ENCODE results near the gene PTPN9. TPM values are rescaled to one million over a fixed set of nuclear protein-coding genes. Genes with fewer than 3 reads are reported as not detected.

Gene PTPN9
- total RNA-seq, 1 donor from 2014 or later, result 37.2 TPM

DNA sequence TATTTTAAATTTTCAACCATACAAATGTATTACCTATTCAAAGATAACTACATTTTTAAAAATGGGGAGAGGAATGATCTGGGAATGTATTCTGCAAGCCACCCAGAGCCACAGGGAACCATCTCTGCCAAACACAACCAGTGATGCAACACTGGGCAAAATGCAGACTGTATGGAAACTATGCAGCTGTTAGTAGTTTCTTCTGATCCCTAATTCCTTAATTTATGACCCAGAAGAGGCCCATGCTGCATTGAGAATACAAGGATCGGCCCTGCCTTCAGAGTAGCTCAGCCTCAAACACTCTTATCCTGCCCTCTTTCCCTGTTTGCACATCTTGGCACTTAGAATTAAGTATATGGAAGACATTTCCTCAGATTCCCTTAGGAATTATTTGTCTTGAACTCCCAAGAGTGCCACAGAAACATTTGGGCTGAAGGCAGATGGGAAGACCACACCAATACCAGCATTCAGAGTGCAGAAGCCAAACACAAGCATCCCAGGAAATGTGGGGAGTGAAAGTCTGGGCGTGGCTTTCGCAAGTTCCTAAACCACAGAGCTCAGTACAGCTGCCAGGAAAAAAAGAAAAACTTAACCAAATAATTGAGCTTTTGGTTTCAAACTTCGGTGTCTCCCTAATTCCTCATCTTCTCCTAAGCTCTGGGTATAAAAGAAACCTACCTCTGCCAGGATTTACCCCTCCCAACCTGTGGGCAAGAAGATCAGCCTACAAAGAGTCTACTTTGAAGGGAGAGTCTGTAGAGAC is 41.1 kb upstream of the PTPN9 start:
- Histone ChIP-seq H3K4me3 (ENCODE audit: low read depth, low read length) (no peak overlapping the region), H3K36me3 (ENCODE audit: control insufficient read depth, insufficient read depth, low read length) (peaks cover 1% of the 10 kb centered on the region)
- no peak for DNase-seq (ENCODE audit: low read depth)

DNA sequence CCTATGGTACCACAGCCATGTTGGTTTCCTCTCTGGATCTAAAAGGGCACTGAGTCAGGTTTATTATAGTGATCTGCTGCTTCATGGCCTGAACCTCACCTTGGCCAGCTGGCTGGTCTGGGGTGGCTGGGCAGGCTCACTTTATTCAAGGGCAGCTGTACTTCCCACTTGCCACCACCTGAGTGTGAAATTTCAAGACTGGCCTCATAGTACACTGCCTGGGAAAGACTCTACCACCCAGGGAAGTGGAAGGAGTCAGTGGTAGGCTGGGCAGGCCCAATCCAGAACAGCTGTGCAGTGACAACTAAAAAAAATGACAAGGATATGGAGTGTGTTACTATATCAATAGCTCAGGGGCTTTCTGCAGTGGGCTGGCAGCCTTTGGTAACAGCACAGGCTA is 37.7 kb upstream of the PTPN9 start:
- H3K36me3 ChIP-seq (ENCODE audit: control insufficient read depth, insufficient read depth, low read length), result peaks cover 1% of the 10 kb centered on the region
- TF ChIP-seq, protein P1, sequence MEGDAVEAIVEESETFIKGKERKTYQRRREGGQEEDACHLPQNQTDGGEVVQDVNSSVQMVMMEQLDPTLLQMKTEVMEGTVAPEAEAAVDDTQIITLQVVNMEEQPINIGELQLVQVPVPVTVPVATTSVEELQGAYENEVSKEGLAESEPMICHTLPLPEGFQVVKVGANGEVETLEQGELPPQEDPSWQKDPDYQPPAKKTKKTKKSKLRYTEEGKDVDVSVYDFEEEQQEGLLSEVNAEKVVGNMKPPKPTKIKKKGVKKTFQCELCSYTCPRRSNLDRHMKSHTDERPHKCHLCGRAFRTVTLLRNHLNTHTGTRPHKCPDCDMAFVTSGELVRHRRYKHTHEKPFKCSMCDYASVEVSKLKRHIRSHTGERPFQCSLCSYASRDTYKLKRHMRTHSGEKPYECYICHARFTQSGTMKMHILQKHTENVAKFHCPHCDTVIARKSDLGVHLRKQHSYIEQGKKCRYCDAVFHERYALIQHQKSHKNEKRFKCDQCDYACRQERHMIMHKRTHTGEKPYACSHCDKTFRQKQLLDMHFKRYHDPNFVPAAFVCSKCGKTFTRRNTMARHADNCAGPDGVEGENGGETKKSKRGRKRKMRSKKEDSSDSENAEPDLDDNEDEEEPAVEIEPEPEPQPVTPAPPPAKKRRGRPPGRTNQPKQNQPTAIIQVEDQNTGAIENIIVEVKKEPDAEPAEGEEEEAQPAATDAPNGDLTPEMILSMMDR (IDR thresholded peaks at IDR 0.05; ENCODE audit: insufficient read depth, low read length, poor library complexity, severe bottlenecking), result no peak
- no peak overlapping the region for H3K4me3 ChIP-seq (ENCODE audit: low read depth, low read length)
- no peaks in the 10 kb centered on the region for H3K27me3 ChIP-seq (ENCODE audit: control insufficient read depth, insufficient read depth, low read length)
- no peak for DNase-seq (ENCODE audit: low read depth)

More for the DNA sequence above, 41.1 kb upstream of the PTPN9 start:
- TF ChIP-seq, protein P1 (IDR thresholded peaks at IDR 0.05; ENCODE audit: insufficient read depth, low read length, poor library complexity, severe bottlenecking), result no peak
- no peaks in the 10 kb centered on the region for H3K27me3 ChIP-seq (ENCODE audit: control insufficient read depth, insufficient read depth, low read length)

DNA sequence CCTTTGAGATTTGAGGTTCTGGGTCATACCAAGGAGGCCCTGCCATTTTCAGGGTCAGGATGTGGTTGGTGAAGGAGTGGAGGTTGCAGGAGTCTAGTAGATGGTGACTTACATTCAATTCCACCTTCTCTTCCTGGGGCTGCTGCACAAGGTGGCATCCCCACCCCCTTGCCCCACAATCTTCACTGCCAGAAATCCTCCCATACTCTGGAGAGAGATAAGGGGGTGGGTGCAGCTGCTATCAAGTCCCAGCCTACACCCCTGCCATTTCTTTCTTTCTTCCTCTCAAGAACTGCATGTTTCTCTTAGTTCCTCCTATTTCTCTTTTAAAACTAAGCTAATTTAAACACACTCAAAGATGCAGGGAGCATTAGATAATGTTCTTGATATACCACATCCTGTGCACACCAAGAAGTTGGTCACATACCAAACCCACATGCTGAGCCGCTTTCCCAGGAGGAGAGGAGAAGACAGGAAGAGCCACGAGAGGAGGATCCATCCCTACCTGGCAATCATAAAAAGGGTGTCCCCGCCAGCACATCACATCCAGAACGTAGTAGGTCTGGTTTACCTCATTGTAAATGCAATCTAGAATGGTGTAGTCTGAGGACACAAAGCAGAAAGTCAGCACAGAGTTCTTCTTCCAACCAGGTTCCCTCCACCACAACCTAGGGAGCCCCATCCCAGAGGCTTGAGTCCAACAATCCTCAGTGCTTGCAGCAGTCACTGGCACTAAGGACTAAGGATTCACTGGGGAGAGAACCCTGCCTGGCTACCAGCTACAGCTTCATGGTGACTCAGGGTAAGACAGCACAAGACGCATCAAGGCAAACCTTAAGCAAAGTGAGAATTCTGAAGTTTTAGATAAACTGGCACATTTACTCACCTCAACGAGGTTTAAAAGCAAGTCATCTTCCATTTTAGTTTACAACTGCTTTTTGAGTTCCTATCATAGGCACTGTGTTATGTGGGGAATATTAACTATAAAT is 27.9 kb upstream of the PTPN9 start:
- no peak overlapping the region for H3K4me3 ChIP-seq (ENCODE audit: low read depth, low read length)
- DNase-seq (ENCODE audit: low read depth), result no peak
- TF ChIP-seq, protein P1 (IDR thresholded peaks at IDR 0.05; ENCODE audit: insufficient read depth, low read length, poor library complexity, severe bottlenecking), result no peak
- peaks cover 1% of the 10 kb centered on the region for H3K36me3 ChIP-seq (ENCODE audit: control insufficient read depth, insufficient read depth, low read length)
- no peaks in the 10 kb centered on the region for H3K27me3 ChIP-seq (ENCODE audit: control insufficient read depth, insufficient read depth, low read length)

DNA sequence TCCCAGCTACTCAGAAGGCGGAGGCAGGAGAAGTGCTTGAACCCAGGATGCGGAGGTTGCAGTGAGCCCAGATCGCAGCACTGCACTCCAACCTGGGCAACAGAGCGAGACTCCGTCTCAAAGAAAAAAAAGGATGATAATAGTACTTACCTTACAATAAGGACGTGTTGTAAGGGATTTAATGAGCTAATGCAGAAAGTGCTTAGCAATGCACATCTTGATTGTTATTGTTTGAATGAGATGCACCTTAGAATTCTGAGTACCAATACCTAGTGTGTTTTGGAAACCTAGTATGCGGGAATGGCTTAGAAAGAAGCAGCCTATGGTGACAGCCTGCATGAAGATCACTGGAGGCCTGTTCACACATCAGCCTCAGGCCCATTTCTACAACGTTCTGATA is 26.9 kb upstream of the PTPN9 start:
- Histone ChIP-seq H3K4me3 (ENCODE audit: low read depth, low read length) (no peak overlapping the region), H3K36me3 (ENCODE audit: control insufficient read depth, insufficient read depth, low read length) (peaks cover 1% of the 10 kb centered on the region), H3K27me3 (ENCODE audit: control insufficient read depth, insufficient read depth, low read length) (no peaks in the 10 kb centered on the region)
- TF ChIP-seq, protein P1 (IDR thresholded peaks at IDR 0.05; ENCODE audit: insufficient read depth, low read length, poor library complexity, severe bottlenecking), result no peak
- no peak for DNase-seq (ENCODE audit: low read depth)

DNA sequence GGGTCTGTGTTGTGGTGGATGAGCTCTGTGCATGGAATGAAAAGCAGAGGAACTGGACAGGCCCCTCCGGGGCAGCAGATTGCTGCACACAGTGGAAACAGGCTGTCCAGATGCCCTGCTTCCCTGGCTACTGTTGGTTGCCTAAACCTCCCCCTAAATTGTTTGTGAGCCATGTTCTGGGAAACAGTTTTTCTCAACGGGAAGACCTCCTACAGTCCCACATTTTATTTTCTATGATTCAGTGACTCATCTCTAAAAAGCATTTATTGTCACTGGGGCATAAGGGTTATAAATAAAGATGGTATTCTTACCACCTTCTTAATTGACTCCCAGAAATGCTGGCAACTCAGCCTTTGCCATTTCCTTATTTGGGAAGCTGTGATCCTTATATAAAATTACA is 20.3 kb upstream of the PTPN9 start:
- peaks cover 2% of the 10 kb centered on the region for H3K36me3 ChIP-seq (ENCODE audit: control insufficient read depth, insufficient read depth, low read length)

More for the DNA sequence above, 20.3 kb upstream of the PTPN9 start:
- H3K27me3 ChIP-seq (ENCODE audit: control insufficient read depth, insufficient read depth, low read length), result no peaks in the 10 kb centered on the region
- DNase-seq (ENCODE audit: low read depth), result no peak
- H3K4me3 ChIP-seq (ENCODE audit: low read depth, low read length), result no peak overlapping the region
- TF ChIP-seq, protein P1 (IDR thresholded peaks at IDR 0.05; ENCODE audit: insufficient read depth, low read length, poor library complexity, severe bottlenecking), result no peak
